Placental epithelial cell (primary cell): ENCODE measurements around the gene SEPTIN3. TPM values are rescaled to one million over a fixed set of nuclear protein-coding genes. Genes with fewer than 3 reads are reported as not detected.

ENCODE experiments used
- total RNA-seq: library from RNA; depleted of rRNA; stranded (reverse); fragments of >200 nt; gene quantifications from 2 replicates; pipeline ENCODE4 v1.2.3, GENCODE V29; 2012

SEPTIN3 gene, protein sequence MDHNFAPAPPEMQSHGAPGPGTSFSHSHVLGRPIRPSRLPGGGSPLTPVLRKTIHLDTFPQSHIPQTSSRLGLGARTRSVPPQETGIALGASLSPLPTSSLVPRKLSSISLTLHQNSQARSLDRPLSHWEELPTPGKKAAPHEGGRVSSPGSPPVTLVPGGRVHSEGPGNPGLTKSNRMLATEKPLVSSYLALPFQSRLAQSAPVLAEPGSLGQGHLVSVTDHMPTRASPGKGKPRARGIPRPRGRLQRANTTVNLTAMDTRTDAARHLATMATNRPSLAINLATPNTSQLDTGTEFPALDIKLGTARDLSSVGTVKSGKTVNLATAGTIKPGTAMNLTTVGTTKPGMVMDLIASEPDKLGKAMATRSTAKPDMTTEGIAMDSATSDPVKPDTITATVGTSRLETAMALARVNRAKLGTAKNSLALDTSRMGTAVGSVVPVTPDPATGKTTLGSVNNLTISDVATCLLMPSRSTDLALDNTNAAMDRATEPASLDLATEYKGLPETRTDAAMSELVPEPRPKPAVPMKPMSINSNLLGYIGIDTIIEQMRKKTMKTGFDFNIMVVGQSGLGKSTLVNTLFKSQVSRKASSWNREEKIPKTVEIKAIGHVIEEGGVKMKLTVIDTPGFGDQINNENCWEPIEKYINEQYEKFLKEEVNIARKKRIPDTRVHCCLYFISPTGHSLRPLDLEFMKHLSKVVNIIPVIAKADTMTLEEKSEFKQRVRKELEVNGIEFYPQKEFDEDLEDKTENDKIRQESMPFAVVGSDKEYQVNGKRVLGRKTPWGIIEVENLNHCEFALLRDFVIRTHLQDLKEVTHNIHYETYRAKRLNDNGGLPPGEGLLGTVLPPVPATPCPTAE
- under 0.01 TPM in 1 of 2 replicates, not detected in the other for total RNA-seq

DNA sequence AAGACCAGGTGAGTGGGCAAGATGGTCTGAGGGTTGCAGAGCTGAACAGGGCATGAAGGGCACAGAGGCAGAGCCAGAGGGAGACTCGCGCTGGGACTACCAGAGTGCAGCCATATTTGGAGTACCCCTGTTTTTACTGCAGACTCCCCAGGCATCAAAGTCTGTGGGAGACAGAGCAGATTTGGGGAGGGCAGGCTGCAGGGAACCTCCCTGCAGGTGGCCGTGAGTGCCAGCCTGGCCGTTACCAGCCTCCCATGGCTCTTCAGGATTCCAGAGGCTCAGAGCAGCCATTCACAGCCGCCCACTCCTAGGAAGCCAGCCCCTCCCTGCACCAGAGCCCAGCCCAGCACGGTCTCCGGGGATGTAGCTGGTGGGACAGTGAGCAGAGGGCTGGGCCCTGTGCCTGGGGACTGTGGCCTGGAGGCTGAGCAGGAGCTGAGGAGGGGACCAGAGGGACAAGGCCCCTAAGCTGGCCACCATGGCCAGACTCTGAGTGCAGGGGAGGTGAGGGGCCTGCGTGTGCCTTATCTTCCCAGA is at the start of gene SEPTIN3:
Gene SEPTIN3 (plus strand): TSS at position 334 of the 537 bp plus-strand sequence. CDS start 2,050 bp downstream, outside the sequence.

DNA sequence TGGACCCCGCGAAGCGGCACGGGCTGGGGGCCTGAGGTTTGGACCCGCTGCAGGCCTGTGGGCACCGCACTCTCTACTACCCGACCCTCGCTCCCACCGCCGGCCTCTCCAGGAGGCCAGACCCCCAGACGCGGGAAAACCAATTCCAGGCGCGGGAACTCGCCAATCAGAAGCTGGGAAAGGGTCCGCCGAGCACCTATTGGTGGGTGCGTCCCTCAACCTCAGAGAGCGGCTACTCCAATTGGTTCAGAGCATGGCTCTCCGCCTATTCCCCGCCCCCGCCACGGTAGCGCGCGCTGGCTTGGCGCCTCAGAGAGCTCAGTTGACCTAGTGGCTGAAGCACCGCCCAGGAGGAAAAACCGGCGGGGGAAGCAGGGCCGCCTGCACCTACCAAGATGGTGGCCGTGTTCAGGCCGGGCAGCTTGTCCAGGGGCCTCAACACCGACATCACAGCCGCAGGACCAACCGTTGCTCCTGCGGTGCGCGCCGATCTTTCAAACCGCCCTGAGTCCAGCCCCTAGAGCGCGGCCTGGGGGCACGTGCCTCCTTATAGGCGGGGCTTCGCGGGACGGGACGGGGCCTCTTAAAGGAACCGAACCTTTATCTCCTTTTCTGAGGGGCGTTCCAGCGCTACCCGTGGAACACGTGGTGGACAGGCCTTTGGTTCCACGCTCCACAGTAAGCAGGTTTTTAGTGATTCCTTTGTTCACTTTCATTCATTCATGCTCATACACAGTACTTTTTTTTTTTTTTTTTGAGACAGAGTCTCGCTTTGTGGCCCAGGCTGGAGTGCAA is 22.4 kb upstream of the SEPTIN3 start, which contains the start of gene CENPM:
Gene CENPM (minus strand): TSS at position 524 of the 795 bp plus-strand sequence. CDS start 76 bp downstream, at position 448.

DNA sequence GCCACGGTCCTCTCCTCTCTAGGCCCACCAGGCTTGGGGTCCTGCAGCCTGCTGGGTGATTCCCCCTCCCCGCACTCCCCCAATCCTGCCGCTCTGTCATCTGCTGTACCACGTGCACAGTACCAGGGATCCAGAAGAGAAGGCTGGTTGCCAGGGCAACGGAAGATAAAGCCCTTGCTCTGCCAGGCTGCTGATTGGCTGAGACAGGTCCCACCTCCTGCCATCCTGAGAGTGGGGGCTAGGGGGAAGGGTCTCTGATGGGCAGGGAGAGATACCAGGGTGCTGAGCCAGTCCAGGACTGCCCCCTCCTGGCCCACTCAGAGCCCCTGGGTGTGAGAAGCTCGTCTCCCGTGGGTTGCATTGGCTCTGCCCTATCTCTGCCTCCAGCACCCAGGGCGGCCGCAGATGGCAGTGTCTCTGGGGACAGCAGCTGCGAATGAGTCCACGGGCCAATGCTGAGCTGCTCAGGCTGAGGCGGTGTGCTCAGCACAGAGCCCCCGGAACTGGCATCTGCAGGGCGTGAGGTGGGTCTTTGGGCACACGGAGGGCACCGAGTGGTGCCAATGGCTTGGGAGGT is 17.3 kb upstream of the SEPTIN3 start, which contains the start of gene SMIM45:
Gene SMIM45 (plus strand): TSS at position 253 of the 577 bp plus-strand sequence.

DNA sequence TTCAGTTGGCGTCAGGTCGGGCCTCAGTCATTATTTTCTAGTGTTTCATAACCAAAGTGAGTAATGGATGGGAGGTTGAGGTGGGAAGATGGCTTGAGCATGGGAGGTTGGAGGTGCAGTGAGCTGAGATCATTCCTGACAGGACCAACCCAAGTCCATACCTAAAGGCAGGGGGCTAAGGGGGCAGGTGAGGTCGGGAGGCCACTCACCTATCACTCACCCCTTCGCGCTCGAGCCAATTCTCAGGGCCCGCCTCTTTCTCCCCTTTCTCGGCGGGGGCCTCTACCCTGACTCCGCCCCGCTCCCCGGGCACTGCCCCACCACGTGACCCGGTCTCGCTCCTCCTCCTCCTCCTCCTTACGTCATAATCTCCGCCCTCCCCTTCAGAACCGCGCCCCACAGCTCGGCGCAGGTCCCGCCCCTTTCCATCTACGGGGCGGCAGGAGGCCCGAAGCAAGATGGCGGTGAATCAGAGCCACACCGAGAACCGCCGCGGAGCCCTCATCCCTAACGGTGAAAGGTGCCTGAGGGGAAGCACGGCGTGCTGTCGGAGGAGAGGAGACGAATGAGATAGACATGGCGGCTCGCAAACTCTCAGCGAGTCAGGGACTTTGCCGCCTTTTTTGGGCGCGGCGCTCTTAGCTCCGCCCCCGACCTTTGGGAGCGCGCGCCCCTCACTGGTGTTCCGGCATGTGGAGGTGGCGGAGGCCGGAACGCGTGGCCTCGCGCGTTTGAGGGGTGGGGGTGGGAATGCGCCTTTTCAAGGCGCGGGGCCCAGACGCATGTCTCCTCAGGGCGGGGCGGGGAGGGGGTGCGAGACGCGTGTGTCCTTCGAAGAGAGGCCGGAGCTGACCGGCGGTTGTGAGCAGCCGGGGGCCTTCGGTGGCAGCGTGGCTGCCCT is 29.4 kb downstream of the SEPTIN3 start, which contains the start of gene WBP2NL:
Gene WBP2NL (plus strand): TSS at position 428 of the 901 bp plus-strand sequence. CDS start 31 bp downstream, at position 459.

Other genes with a start within 250 kb of the SEPTIN3 start
- gene CCDC134, start 168.8 kb upstream of the SEPTIN3 start, total RNA-seq: 9.0 and 10.2 TPM in 2 replicates
- 38.1 and 75.9 TPM in 2 replicates for gene SREBF2, start 136.3 kb upstream of the SEPTIN3 start, total RNA-seq
- gene SHISA8, start 54.4 kb upstream of the SEPTIN3 start, total RNA-seq: not detected in 2 replicates
- gene TNFRSF13C, start 42.6 kb upstream of the SEPTIN3 start, total RNA-seq: 0.39 TPM in 1 of 2 replicates, not detected in the other
- 5.5 and 14.9 TPM in 2 replicates for gene CENPM, start 22.3 kb upstream of the SEPTIN3 start, total RNA-seq
- gene WBP2NL, start 29.3 kb downstream of the SEPTIN3 start, total RNA-seq: 1.2 TPM in 2 replicates
- 61.6 and 67.2 TPM in 2 replicates for gene NAGA, start 101.4 kb downstream of the SEPTIN3 start, total RNA-seq
- 29.4 and 42.0 TPM in 2 replicates for gene PHETA2, start 104.8 kb downstream of the SEPTIN3 start, total RNA-seq
- 3.9 and 4.2 TPM in 2 replicates for gene SMDT1, start 110.3 kb downstream of the SEPTIN3 start, total RNA-seq
- 29.8 and 42.7 TPM in 2 replicates for gene NDUFA6, start 121.3 kb downstream of the SEPTIN3 start, total RNA-seq
- gene CYP2D6, start 161.4 kb downstream of the SEPTIN3 start, total RNA-seq: 0.33 and 0.79 TPM in 2 replicates